ENCODE data around the gene IMPDH2. TPM values are rescaled to one million over a fixed set of nuclear protein-coding genes. Genes with fewer than 3 reads are reported as not detected.

IMPDH2 gene
- total RNA-seq, 4 donors from 2014 or later: 184 to 355 (median 229) TPM

- no peak for DNase-seq (ENCODE audit: low spot score in 2 of 2)
- H3K27me3 ChIP-seq: no peaks in the 10 kb centered on the region
- no peaks in the 10 kb centered on the region for H3K9me3 ChIP-seq
- peaks cover 2% of the 10 kb centered on the region for H3K4me1 ChIP-seq
- peaks cover 18% of the 10 kb centered on the region for H3K36me3 ChIP-seq
- no peak overlapping the region for H3K4me3 ChIP-seq
- WGBS: 100% methylated on average over 3 of the region's 8 CpGs
- no peak overlapping the region for H3K27ac ChIP-seq
- TF ChIP-seq POLR2A (IDR thresholded peaks at IDR 0.05) (no peak), POLR2AphosphoS5 (IDR thresholded peaks at IDR 0.05) (no peak), EP300 (IDR thresholded peaks at IDR 0.05) (no peak)
- TF ChIP-seq, protein P1, sequence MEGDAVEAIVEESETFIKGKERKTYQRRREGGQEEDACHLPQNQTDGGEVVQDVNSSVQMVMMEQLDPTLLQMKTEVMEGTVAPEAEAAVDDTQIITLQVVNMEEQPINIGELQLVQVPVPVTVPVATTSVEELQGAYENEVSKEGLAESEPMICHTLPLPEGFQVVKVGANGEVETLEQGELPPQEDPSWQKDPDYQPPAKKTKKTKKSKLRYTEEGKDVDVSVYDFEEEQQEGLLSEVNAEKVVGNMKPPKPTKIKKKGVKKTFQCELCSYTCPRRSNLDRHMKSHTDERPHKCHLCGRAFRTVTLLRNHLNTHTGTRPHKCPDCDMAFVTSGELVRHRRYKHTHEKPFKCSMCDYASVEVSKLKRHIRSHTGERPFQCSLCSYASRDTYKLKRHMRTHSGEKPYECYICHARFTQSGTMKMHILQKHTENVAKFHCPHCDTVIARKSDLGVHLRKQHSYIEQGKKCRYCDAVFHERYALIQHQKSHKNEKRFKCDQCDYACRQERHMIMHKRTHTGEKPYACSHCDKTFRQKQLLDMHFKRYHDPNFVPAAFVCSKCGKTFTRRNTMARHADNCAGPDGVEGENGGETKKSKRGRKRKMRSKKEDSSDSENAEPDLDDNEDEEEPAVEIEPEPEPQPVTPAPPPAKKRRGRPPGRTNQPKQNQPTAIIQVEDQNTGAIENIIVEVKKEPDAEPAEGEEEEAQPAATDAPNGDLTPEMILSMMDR (IDR thresholded peaks at IDR 0.05): no peak
Observed at GRCh38 chr3:48997102-48997635, 32.0 kb downstream of the IMPDH2 start.

GRCh38 chr3:48996640-48997039, 32.6 kb downstream of the IMPDH2 start:
- Histone ChIP-seq H3K4me1 (peaks cover 8% of the 10 kb centered on the region), H3K9me3 (no peaks in the 10 kb centered on the region), H3K27me3 (no peaks in the 10 kb centered on the region), H3K36me3 (peaks cover 18% of the 10 kb centered on the region), H3K27ac (no peak overlapping the region), H3K4me3 (no peak overlapping the region)
- no peak for DNase-seq (ENCODE audit: low spot score in 2 of 2)
- TF ChIP-seq EP300 (IDR thresholded peaks at IDR 0.05) (no peak), POLR2AphosphoS5 (IDR thresholded peaks at IDR 0.05) (no peak), POLR2A (IDR thresholded peaks at IDR 0.05) (no peak)
- TF ChIP-seq, protein P1 (IDR thresholded peaks at IDR 0.05): no peak
- WGBS: 89% methylated on average over 6 of the region's 8 CpGs

- H3K27ac ChIP-seq: no peak overlapping the region
- no peak overlapping the region for H3K4me3 ChIP-seq
- TF ChIP-seq, protein P1 (IDR thresholded peaks at IDR 0.05): no peak
- TF ChIP-seq POLR2A (IDR thresholded peaks at IDR 0.05): no peak
- no peak for TF ChIP-seq EP300 (IDR thresholded peaks at IDR 0.05)
- no peak for TF ChIP-seq POLR2AphosphoS5 (IDR thresholded peaks at IDR 0.05)
- no peak for DNase-seq (ENCODE audit: low spot score in 2 of 2)
- peaks cover 18% of the 10 kb centered on the region for H3K36me3 ChIP-seq
- no peaks in the 10 kb centered on the region for H3K27me3 ChIP-seq
- no peaks in the 10 kb centered on the region for H3K9me3 ChIP-seq
- H3K4me1 ChIP-seq: peaks cover 33% of the 10 kb centered on the region
Observed at GRCh38 chr3:48993834-48994233, 35.4 kb downstream of the IMPDH2 start.

GRCh38 chr3:48991851-48992545, 37.2 kb downstream of the IMPDH2 start:
- Histone ChIP-seq H3K27me3 (no peaks in the 10 kb centered on the region), H3K36me3 (peaks cover 11% of the 10 kb centered on the region), H3K27ac (peak overlapping the region; percentile 94), H3K4me1 (peaks cover 38% of the 10 kb centered on the region), H3K9me3 (no peaks in the 10 kb centered on the region), H3K4me3 (peak overlapping the region; percentile 93)
- DNase-seq (ENCODE audit: low spot score in 2 of 2): no peak
- 43% methylated on average over 5 of the region's 5 CpGs for WGBS
- TF ChIP-seq, protein P1 (IDR thresholded peaks at IDR 0.05): no peak
- TF ChIP-seq EP300 (IDR thresholded peaks at IDR 0.05) (no peak), POLR2AphosphoS5 (IDR thresholded peaks at IDR 0.05) (no peak)

- H3K9me3 ChIP-seq: no peaks in the 10 kb centered on the region
- DNase-seq (ENCODE audit: low spot score in 2 of 2): no peak
- WGBS: 25% methylated on average over 6 of the region's 40 CpGs
- H3K36me3 ChIP-seq: peaks cover 8% of the 10 kb centered on the region
- H3K27me3 ChIP-seq: no peaks in the 10 kb centered on the region
- H3K4me1 ChIP-seq: peaks cover 38% of the 10 kb centered on the region
- H3K4me3 ChIP-seq: peak overlapping the region; percentile 93
- peak overlapping the region; percentile 94 for H3K27ac ChIP-seq
- TF ChIP-seq, protein P1 (IDR thresholded peaks at IDR 0.05): no peak
- TF ChIP-seq EP300 (IDR thresholded peaks at IDR 0.05) (no peak), POLR2AphosphoS5 (IDR thresholded peaks at IDR 0.05) (no peak), POLR2A (IDR thresholded peaks at IDR 0.05) (no peak)
Observed at GRCh38 chr3:48990636-48991469, 38.3 kb downstream of the IMPDH2 start.
